ENCODE data around the gene RAB11FIP5. TPM values are rescaled to one million over a fixed set of nuclear protein-coding genes. Genes with fewer than 3 reads are reported as not detected.
"Not testable (repeated sequence)": the region's sequence is repeated elsewhere in the genome, so short reads cannot be mapped to it uniquely, and the experiment has no call there.

Gene RAB11FIP5
- total RNA-seq, 1 donor from 2014 or later: 33.1 TPM

DNA sequence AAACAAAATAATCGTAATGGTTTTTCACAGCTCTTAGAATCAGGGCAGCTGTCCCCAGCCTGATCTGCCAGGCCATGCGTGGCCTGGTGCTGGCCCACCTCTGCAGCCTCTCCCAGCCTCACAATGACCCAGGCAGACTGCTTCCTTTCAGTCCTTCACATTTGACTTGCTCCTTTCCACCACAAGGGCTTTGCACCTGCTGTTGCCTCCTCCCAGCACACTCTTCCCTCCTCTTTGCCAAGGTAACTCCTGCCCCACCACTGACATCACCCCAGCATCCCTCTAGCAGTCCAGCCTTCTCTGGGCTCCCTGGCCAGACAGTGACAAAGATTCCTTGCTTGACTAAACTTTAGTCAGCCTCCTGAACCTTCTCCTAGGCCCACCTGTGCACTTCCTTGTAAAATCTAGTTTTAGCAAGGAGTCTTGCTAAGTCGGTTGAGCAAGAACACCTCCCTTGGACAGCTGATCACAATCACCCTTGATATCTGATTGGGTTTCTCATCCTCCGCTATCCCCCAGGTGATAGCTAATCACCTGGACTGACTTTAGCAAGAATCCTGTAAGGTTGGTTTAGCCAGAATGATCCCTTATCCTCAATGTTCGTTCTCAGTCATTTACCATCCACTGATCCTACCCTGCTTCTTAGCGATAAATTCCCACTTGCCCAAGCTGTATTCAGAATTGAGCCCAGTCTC is 16.2 kb upstream of the RAB11FIP5 start:
- intact Hi-C loops (cut with DNase I): no loop called here
- H3K4me3 ChIP-seq: no peak overlapping the region
- no peaks in the 10 kb centered on the region for H3K36me3 ChIP-seq
- H3K27ac ChIP-seq: no peak overlapping the region
- no peaks in the 10 kb centered on the region for H3K27me3 ChIP-seq
- no peaks in the 10 kb centered on the region for H3K4me1 ChIP-seq
- TF ChIP-seq, protein P1, sequence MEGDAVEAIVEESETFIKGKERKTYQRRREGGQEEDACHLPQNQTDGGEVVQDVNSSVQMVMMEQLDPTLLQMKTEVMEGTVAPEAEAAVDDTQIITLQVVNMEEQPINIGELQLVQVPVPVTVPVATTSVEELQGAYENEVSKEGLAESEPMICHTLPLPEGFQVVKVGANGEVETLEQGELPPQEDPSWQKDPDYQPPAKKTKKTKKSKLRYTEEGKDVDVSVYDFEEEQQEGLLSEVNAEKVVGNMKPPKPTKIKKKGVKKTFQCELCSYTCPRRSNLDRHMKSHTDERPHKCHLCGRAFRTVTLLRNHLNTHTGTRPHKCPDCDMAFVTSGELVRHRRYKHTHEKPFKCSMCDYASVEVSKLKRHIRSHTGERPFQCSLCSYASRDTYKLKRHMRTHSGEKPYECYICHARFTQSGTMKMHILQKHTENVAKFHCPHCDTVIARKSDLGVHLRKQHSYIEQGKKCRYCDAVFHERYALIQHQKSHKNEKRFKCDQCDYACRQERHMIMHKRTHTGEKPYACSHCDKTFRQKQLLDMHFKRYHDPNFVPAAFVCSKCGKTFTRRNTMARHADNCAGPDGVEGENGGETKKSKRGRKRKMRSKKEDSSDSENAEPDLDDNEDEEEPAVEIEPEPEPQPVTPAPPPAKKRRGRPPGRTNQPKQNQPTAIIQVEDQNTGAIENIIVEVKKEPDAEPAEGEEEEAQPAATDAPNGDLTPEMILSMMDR (IDR thresholded peaks at IDR 0.05): no peak
- TF ChIP-seq POLR2A (IDR thresholded peaks at IDR 0.05): no peak
- no peak for TF ChIP-seq POLR2AphosphoS5 (IDR thresholded peaks at IDR 0.05; ENCODE audit: insufficient read depth in 1 of 2, low read depth in 1 of 2)
- no peaks in the 10 kb centered on the region for H3K9me3 ChIP-seq
- no peak for DNase-seq (ENCODE audit: extremely low spot score in 2 of 2)

GRCh38 chr2:73122536-73122935 is 9.8 kb upstream of the RAB11FIP5 start:
- TF ChIP-seq POLR2AphosphoS5 (IDR thresholded peaks at IDR 0.05; ENCODE audit: insufficient read depth in 1 of 2, low read depth in 1 of 2) (no peak), POLR2A (IDR thresholded peaks at IDR 0.05) (no peak)
- TF ChIP-seq, protein P1 (IDR thresholded peaks at IDR 0.05): no peak

GRCh38 chr2:73119611-73120239 is 7.0 kb upstream of the RAB11FIP5 start:
- DNase-seq (ENCODE audit: extremely low spot score in 2 of 2); intact Hi-C loops (cut with DNase I); H3K4me3 ChIP-seq; H3K36me3 ChIP-seq; H3K27me3 ChIP-seq; H3K27ac ChIP-seq; H3K9me3 ChIP-seq; H3K4me1 ChIP-seq: not testable (repeated sequence)

More at GRCh38 chr2:73122536-73122935, 9.8 kb upstream of the RAB11FIP5 start:
- Histone ChIP-seq H3K9me3 (no peaks in the 10 kb centered on the region), H3K4me3 (no peak overlapping the region), H3K36me3 (no peaks in the 10 kb centered on the region), H3K27ac (no peak overlapping the region), H3K4me1 (no peaks in the 10 kb centered on the region), H3K27me3 (no peaks in the 10 kb centered on the region)
- intact Hi-C loops (cut with DNase I): no loop called here
- DNase-seq (ENCODE audit: extremely low spot score in 2 of 2): no peak

DNA sequence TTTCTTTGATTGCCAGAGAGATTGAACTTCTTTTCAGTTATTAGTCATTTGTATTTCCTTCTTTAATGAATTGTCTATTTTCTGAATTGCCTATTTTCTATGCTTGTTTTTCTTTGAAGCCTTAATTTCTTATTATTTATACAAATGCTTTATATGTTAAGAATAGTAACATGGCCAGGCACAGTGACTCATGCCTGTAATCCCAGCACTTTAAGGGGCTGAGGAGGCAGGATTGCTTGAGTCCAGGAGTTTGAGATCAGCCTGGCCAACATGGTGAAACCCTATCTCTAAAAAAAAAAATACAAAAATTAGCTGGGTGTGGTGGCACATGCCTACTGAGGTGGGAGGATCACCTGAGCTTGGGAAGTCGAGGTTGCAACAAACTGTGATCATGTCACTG is 4.7 kb upstream of the RAB11FIP5 start:
- Histone ChIP-seq H3K4me3 (no peak overlapping the region), H3K36me3 (no peaks in the 10 kb centered on the region), H3K9me3 (no peaks in the 10 kb centered on the region), H3K4me1 (peaks cover 5% of the 10 kb centered on the region), H3K27me3 (no peaks in the 10 kb centered on the region), H3K27ac (no peak overlapping the region)
- DNase-seq (ENCODE audit: extremely low spot score in 2 of 2): no peak
- TF ChIP-seq POLR2A (IDR thresholded peaks at IDR 0.05): no peak
- TF ChIP-seq POLR2AphosphoS5 (IDR thresholded peaks at IDR 0.05; ENCODE audit: insufficient read depth in 1 of 2, low read depth in 1 of 2): no peak
- TF ChIP-seq, protein P1 (IDR thresholded peaks at IDR 0.05): no peak
- intact Hi-C loops (cut with DNase I): no loop called here

GRCh38 chr2:73116182-73116960 is 3.6 kb upstream of the RAB11FIP5 start:
- Histone ChIP-seq H3K9me3 (no peaks in the 10 kb centered on the region), H3K4me1 (peaks cover 15% of the 10 kb centered on the region), H3K27me3 (no peaks in the 10 kb centered on the region), H3K4me3 (no peak overlapping the region), H3K27ac (no peak overlapping the region), H3K36me3 (no peaks in the 10 kb centered on the region)
- TF ChIP-seq, protein P1 (IDR thresholded peaks at IDR 0.05): no peak
- intact Hi-C loops (cut with DNase I): no loop called here
- DNase-seq (ENCODE audit: extremely low spot score in 2 of 2): no peak
